Activated naive CD4-positive, alpha-beta T cell treated with anti-CD3 and anti-CD28 coated beads for 36 hours (primary cell): ENCODE measurements around the gene ERAS. TPM values are rescaled to one million over a fixed set of nuclear protein-coding genes. Genes with fewer than 3 reads are reported as not detected.
"Not testable (repeated sequence)": the region's sequence is repeated elsewhere in the genome, so short reads cannot be mapped to it uniquely, and the experiment has no call there.

Source experiments
- CTCF ChIA-PET: fragments of 350-600 bp; sonication (Branson Sonifier 250); formaldehyde crosslinking; loops from one replicate; lab custom pipeline; 2021; ENCODE audit warnings: antibody characterized with exemption; lab: Charles Lee
- DNase-seq: peaks from one replicate; pipeline ENCODE4 v3.0.0-alpha.2; 2020
- H3K27ac Mint-ChIP-seq: one replicate; pipeline ENCODE4 v1.8.0; 2021; ENCODE audit warnings: mild to moderate bottlenecking, mixed read lengths
- H3K27me3 Mint-ChIP-seq: one replicate; pipeline ENCODE4 v1.8.0; 2021; ENCODE audit warnings: low read depth, mixed read lengths
- H3K36me3 Mint-ChIP-seq: one replicate; pipeline ENCODE4 v1.8.0; 2021; ENCODE audit warnings: low read depth, mixed read lengths
- H3K4me1 Mint-ChIP-seq: one replicate; pipeline ENCODE4 v1.8.0; 2021; ENCODE audit warnings: low read depth, mixed read lengths
- H3K4me3 Mint-ChIP-seq: one replicate; pipeline ENCODE4 v1.8.0; 2021; ENCODE audit warnings: mild to moderate bottlenecking, moderate library complexity, mixed read lengths
- H3K9me3 Mint-ChIP-seq: one replicate; pipeline ENCODE4 v1.8.0; 2021; ENCODE audit warnings: mixed read lengths
- intact Hi-C: fragments of 100-400 bp; cut with micrococcal nuclease; formaldehyde crosslinking; loops from one replicate; pipeline ENCODE4 v1.15.1; 2023
- total RNA-seq, 2 experiments: library from RNA; stranded (reverse); gene quantifications; one replicate each; pipeline ENCODE4 v1.2.3, GENCODE V29; 2021

Gene ERAS
- total RNA-seq, 2 experiments from 2014 or later, result not detected

DNA sequence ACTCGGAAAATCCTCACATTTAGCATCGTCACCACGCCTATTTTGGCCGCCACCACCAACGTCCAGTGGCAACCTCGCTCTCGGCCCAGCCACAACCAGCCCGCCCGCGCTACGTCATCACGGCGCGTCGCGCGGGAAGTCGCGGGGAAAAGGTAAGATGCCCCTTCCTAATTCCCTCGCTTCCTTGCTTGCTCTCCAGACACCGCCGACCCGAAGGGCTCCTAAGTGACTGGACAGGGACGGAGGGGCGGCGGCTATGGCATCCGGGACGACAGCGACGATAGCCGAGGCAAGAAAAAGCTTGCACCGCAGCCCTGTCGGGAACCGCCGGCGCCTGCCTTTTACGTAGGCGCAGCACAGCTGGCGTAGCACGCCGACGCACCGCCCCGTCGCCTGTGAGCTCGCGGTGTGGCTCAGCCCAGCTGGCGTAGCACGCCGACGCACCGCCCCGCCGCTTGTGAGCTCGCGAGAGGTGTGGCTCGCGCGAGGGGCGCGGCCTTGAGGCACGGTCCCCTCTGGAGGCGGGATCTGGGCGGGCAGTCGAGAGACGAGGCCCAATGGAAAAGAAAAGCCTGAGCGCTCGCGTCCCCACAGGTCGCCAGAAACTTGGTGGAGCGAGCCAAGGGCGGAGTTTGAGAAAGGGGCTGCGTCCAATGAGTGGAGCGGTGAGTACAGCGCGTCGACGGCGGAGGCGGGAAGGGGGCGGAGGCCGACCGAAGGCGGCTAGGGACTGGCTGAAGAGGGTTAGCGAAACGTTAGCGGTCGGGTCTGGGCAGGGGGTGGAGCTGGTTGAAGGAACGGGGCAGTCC lies 24.8 kb upstream of the ERAS start, which contains the start of gene HDAC6:
Gene HDAC6, plus strand, starts transcription at position 788 of the 809 bp plus-strand sequence. CDS start 626 bp downstream, outside the sequence.
- intact Hi-C loops, result loop anchor here (1.0 to 10.0 kb wide), 18 partner anchors 64 to 1147 kb away; partner anchors contain the start of genes CLCN5, ELK1, FTSJ1 and GPKOW
- H3K4me1 Mint-ChIP-seq, result peaks cover 13% of the 10 kb centered on the region
- H3K4me3 Mint-ChIP-seq, result peak within 1 kb of the TSS; percentile 93
- no peaks in the 10 kb centered on the region for H3K9me3 Mint-ChIP-seq
- H3K27ac Mint-ChIP-seq, result peak within 1 kb of the TSS; percentile 98
- DNase-seq, result peak; percentile 96
- H3K27me3 Mint-ChIP-seq, result no peaks in the 10 kb centered on the region
- peaks cover 7% of the 10 kb centered on the region for H3K36me3 Mint-ChIP-seq
- CTCF ChIA-PET, result interaction anchor here (0.6 to 0.9 kb wide), 3 partner anchors 92 to 153 kb away, joined by 3 to 4 read pairs (median 3); no protein-coding TSS in a partner anchor

GRCh38 chrX:48802089-48802904 lies 24.0 kb upstream of the ERAS start:
- H3K27me3 Mint-ChIP-seq, result no peaks in the 10 kb centered on the region
- peak; percentile 71 for DNase-seq
- intact Hi-C loops, result loop anchor here (1.0 to 10.0 kb wide), 11 partner anchors 89 to 1147 kb away; partner anchors contain the start of genes CLCN5, ELK1, FTSJ1 and GPKOW
- H3K9me3 Mint-ChIP-seq, result no peaks in the 10 kb centered on the region
- H3K27ac Mint-ChIP-seq, result peak overlapping the region; percentile 98
- CTCF ChIA-PET, result no interaction called here
- H3K4me3 Mint-ChIP-seq, result peak overlapping the region; percentile 93
- H3K36me3 Mint-ChIP-seq, result peaks cover 7% of the 10 kb centered on the region
- peaks cover 17% of the 10 kb centered on the region for H3K4me1 Mint-ChIP-seq

- Mint-ChIP-seq H3K36me3 (peaks cover 7% of the 10 kb centered on the region), H3K4me1 (peaks cover 17% of the 10 kb centered on the region), H3K9me3 (no peaks in the 10 kb centered on the region), H3K27me3 (no peaks in the 10 kb centered on the region), H3K27ac (peak overlapping the region; percentile 98), H3K4me3 (peak overlapping the region; percentile 93)
- DNase-seq, result no peak
- CTCF ChIA-PET, result no interaction called here
- intact Hi-C loops, result loop anchor here (1.0 to 10.0 kb wide), 11 partner anchors 88 to 1148 kb away; partner anchors contain the start of genes CLCN5, ELK1, FTSJ1 and GPKOW
Observed at GRCh38 chrX:48802905-48803200, 23.5 kb upstream of the ERAS start.

- peak; percentile 18 for DNase-seq
- Mint-ChIP-seq H3K4me3 (no peak overlapping the region), H3K27ac (no peak overlapping the region), H3K36me3 (peaks cover 8% of the 10 kb centered on the region), H3K9me3 (no peaks in the 10 kb centered on the region), H3K27me3 (no peaks in the 10 kb centered on the region), H3K4me1 (peaks cover 13% of the 10 kb centered on the region)
- CTCF ChIA-PET, result no interaction called here
- intact Hi-C loops, result loop anchor here (10.0 kb wide), 3 partner anchors 331 to 1151 kb away; partner anchors contain the start of genes CLCN5, ELK1, FTSJ1 and SLC38A5
Observed at GRCh38 chrX:48806081-48806480, 20.2 kb upstream of the ERAS start.

DNA sequence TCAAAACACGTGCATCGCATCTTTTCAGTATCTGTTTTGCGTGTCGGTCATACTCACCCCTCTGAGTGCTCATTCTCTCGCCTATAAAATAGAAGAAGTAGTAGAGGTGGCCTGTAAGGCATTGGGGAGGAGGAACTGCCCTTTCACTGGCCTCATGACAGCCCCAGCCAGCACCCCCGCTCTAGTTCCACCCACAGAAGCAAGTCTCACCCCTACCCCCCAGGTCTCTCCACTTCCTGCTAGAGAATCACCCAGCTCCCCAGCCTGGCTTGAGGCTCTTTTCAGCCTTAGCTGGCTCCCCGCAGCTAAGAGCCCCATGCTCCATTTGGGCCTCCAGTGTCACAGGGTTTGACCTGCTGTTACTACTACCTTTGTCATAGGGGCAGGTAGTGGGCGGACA lies 12.7 kb upstream of the ERAS start:
- H3K36me3 Mint-ChIP-seq, result peaks cover 11% of the 10 kb centered on the region
- no peak overlapping the region for H3K27ac Mint-ChIP-seq
- no peaks in the 10 kb centered on the region for H3K27me3 Mint-ChIP-seq
- H3K4me3 Mint-ChIP-seq, result no peak overlapping the region
- intact Hi-C loops, result no loop called here
- no peaks in the 10 kb centered on the region for H3K4me1 Mint-ChIP-seq
- DNase-seq, result no peak
- no peaks in the 10 kb centered on the region for H3K9me3 Mint-ChIP-seq
- CTCF ChIA-PET, result no interaction called here

DNA sequence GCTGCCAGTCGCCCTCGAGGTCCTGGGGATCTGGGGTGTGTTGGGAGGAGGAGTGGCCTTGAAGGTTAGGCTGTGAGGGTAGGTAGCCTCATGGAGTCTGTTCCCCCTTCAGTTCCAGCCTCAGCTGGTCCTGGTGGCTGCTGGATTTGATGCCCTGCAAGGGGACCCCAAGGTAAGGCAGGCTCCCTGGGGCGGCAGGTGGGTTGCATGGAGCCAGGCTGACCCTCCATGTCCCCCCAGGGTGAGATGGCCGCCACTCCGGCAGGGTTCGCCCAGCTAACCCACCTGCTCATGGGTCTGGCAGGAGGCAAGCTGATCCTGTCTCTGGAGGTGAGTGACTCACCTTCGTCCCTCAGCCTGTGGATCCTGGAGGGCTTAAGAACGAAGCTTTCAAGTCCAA lies 11.6 kb upstream of the ERAS start:
- CTCF ChIA-PET, result no interaction called here
- Mint-ChIP-seq H3K27ac (no peak overlapping the region), H3K36me3 (peaks cover 16% of the 10 kb centered on the region), H3K4me1 (no peaks in the 10 kb centered on the region), H3K9me3 (no peaks in the 10 kb centered on the region), H3K4me3 (no peak overlapping the region), H3K27me3 (no peaks in the 10 kb centered on the region)
- intact Hi-C loops, result no loop called here
- no peak for DNase-seq

- H3K27ac Mint-ChIP-seq, result no peak overlapping the region
- no peaks in the 10 kb centered on the region for H3K9me3 Mint-ChIP-seq
- H3K36me3 Mint-ChIP-seq, result peaks cover 19% of the 10 kb centered on the region
- CTCF ChIA-PET, result no interaction called here
- no peaks in the 10 kb centered on the region for H3K27me3 Mint-ChIP-seq
- H3K4me3 Mint-ChIP-seq, result no peak overlapping the region
- DNase-seq, result no peak
- intact Hi-C loops, result no loop called here
- no peaks in the 10 kb centered on the region for H3K4me1 Mint-ChIP-seq
Observed at GRCh38 chrX:48815266-48815665, 11.0 kb upstream of the ERAS start.

GRCh38 chrX:48816014-48816810 lies 10.1 kb upstream of the ERAS start:
- H3K36me3 Mint-ChIP-seq, result peaks cover 17% of the 10 kb centered on the region

GRCh38 chrX:48818098-48818497 lies 8.2 kb upstream of the ERAS start:
- Mint-ChIP-seq H3K36me3 (peaks cover 12% of the 10 kb centered on the region), H3K27ac (no peak overlapping the region), H3K9me3 (no peaks in the 10 kb centered on the region), H3K27me3 (no peaks in the 10 kb centered on the region), H3K4me1 (no peaks in the 10 kb centered on the region), H3K4me3 (no peak overlapping the region)
- CTCF ChIA-PET, result no interaction called here
- DNase-seq, result no peak
- intact Hi-C loops, result no loop called here

More at GRCh38 chrX:48816014-48816810, 10.1 kb upstream of the ERAS start:
- CTCF ChIA-PET, result interaction anchor here (0.7 kb wide), 1 partner anchor 211 kb away, joined by 4 read pairs; no protein-coding TSS in a partner anchor
- Mint-ChIP-seq H3K27ac (no peak overlapping the region), H3K9me3 (no peaks in the 10 kb centered on the region), H3K27me3 (no peaks in the 10 kb centered on the region), H3K4me3 (no peak overlapping the region), H3K4me1 (no peaks in the 10 kb centered on the region)
- intact Hi-C loops, result no loop called here
- DNase-seq, result no peak

DNA sequence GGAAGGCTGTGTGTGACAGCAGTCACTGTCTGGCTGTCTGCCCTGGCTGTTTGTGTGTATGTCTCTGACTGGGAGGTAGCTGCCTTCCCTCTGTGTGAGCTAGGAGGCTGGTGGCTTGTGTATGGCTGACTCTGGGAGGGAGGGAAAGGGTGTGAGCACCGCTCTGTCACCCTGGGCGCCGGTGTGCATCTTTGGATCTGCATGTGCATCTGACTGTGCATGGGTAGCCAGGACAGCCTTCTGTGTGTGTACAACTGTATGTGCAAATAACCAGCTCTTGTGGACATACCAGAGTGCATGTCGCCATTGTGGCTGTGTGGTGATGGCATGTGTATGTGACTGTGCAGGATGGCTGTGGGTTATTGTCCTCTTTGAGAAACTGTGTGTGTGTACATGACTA lies 7.4 kb upstream of the ERAS start:
- Mint-ChIP-seq H3K9me3 (no peaks in the 10 kb centered on the region), H3K36me3 (peaks cover 14% of the 10 kb centered on the region), H3K4me3 (no peak overlapping the region), H3K27me3 (no peaks in the 10 kb centered on the region), H3K27ac (no peak overlapping the region), H3K4me1 (no peaks in the 10 kb centered on the region)
- DNase-seq, result no peak
- CTCF ChIA-PET, result no interaction called here
- intact Hi-C loops, result no loop called here

GRCh38 chrX:48819394-48819793 lies 6.9 kb upstream of the ERAS start:
- H3K27me3 Mint-ChIP-seq, DNase-seq, H3K9me3 Mint-ChIP-seq, intact Hi-C loops, H3K4me3 Mint-ChIP-seq, H3K4me1 Mint-ChIP-seq, CTCF ChIA-PET, H3K27ac Mint-ChIP-seq: not testable (repeated sequence)
- H3K36me3 Mint-ChIP-seq, result peaks cover 13% of the 10 kb centered on the region

DNA sequence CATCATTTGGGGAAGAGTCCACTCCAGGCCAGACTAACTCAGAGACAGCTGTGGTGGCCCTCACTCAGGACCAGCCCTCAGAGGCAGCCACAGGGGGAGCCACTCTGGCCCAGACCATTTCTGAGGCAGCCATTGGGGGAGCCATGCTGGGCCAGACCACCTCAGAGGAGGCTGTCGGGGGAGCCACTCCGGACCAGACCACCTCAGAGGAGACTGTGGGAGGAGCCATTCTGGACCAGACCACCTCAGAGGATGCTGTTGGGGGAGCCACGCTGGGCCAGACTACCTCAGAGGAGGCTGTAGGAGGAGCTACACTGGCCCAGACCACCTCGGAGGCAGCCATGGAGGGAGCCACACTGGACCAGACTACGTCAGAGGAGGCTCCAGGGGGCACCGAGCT lies 3.3 kb upstream of the ERAS start:
- Mint-ChIP-seq H3K4me1 (peaks cover 4% of the 10 kb centered on the region), H3K27ac (no peak overlapping the region), H3K27me3 (peaks cover 8% of the 10 kb centered on the region), H3K36me3 (peaks cover 15% of the 10 kb centered on the region), H3K9me3 (no peaks in the 10 kb centered on the region), H3K4me3 (no peak overlapping the region)
- intact Hi-C loops, result no loop called here
- CTCF ChIA-PET, result no interaction called here
- no peak for DNase-seq
